ENCODE measurements around the gene UFD1. TPM values are rescaled to one million over a fixed set of nuclear protein-coding genes. Genes with fewer than 3 reads are reported as not detected.

Gene UFD1
- total and polyA plus RNA-seq, 2 of the 13 experiments (the other 11 are each of a cell fraction or from before 2014, with no cell fraction given) = 47.9 to 51.1 TPM

GRCh38 chr22:19432133-19432851 is 46.7 kb downstream of the UFD1 start, which contains the start of gene MRPL40 (continued):
- TF ChIP-seq ZHX1 (CRISPR knock-in tag; IDR thresholded peaks at IDR 0.05; ENCODE audit: low read depth) (peak; percentile 97), AHR (CRISPR knock-in tag; IDR thresholded peaks at IDR 0.05) (peak; percentile 97; the same call in 1 of the 2 replicates), ZNF850 (CRISPR knock-in tag; conservative IDR thresholded peaks at IDR 0.05) (no peak), SNAPC4 (CRISPR knock-in tag; IDR thresholded peaks at IDR 0.05) (no peak), ZFP36L2 (CRISPR knock-in tag; IDR thresholded peaks at IDR 0.05) (peak; percentile 73; the same call in 1 of the 2 replicates), KAT7 (CRISPR knock-in tag; IDR thresholded peaks at IDR 0.05; ENCODE audit: borderline replicate concordance) (peak; percentile 96), SALL2 (CRISPR knock-in tag; IDR thresholded peaks at IDR 0.05) (peak; percentile 100), ZNF552 (CRISPR knock-in tag; IDR thresholded peaks at IDR 0.05; ENCODE audit: borderline replicate concordance) (peak; percentile 96), ZNF703 (CRISPR knock-in tag; IDR thresholded peaks at IDR 0.05; ENCODE audit: borderline replicate concordance) (peak; percentile 84; the same call in 1 of the 2 replicates), BCL6 (CRISPR knock-in tag; IDR thresholded peaks at IDR 0.05) (peak; percentile 80; the same call in 1 of the 2 replicates), NFIB (CRISPR knock-in tag; IDR thresholded peaks at IDR 0.05; ENCODE audit: borderline replicate concordance) (no peak; the same call in 1 of the 2 replicates)
- TF ChIP-seq, protein P1, sequence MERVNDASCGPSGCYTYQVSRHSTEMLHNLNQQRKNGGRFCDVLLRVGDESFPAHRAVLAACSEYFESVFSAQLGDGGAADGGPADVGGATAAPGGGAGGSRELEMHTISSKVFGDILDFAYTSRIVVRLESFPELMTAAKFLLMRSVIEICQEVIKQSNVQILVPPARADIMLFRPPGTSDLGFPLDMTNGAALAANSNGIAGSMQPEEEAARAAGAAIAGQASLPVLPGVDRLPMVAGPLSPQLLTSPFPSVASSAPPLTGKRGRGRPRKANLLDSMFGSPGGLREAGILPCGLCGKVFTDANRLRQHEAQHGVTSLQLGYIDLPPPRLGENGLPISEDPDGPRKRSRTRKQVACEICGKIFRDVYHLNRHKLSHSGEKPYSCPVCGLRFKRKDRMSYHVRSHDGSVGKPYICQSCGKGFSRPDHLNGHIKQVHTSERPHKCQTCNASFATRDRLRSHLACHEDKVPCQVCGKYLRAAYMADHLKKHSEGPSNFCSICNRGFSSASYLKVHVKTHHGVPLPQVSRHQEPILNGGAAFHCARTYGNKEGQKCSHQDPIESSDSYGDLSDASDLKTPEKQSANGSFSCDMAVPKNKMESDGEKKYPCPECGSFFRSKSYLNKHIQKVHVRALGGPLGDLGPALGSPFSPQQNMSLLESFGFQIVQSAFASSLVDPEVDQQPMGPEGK (CRISPR knock-in tag; IDR thresholded peaks at IDR 0.05) = peak; percentile 89
- TF ChIP-seq, protein P2, sequence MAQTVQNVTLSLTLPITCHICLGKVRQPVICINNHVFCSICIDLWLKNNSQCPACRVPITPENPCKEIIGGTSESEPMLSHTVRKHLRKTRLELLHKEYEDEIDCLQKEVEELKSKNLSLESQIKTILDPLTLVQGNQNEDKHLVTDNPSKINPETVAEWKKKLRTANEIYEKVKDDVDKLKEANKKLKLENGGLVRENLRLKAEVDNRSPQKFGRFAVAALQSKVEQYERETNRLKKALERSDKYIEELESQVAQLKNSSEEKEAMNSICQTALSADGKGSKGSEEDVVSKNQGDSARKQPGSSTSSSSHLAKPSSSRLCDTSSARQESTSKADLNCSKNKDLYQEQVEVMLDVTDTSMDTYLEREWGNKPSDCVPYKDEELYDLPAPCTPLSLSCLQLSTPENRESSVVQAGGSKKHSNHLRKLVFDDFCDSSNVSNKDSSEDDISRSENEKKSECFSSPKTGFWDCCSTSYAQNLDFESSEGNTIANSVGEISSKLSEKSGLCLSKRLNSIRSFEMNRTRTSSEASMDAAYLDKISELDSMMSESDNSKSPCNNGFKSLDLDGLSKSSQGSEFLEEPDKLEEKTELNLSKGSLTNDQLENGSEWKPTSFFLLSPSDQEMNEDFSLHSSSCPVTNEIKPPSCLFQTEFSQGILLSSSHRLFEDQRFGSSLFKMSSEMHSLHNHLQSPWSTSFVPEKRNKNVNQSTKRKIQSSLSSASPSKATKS (CRISPR knock-in tag; IDR thresholded peaks at IDR 0.05) = peak; percentile 60; the same call in 1 of the 2 replicates

Measured in HepG2 (cell line).